Measurements from ENCODE around the gene VPS35L. TPM values are rescaled to one million over a fixed set of nuclear protein-coding genes. Genes with fewer than 3 reads are reported as not detected.

Gene VPS35L
- total and polyA plus RNA-seq, 2 of the 13 experiments (the other 11 are each of a cell fraction or from before 2014, with no cell fraction given) = 1.4 to 1.6 TPM

GRCh38 chr16:19523559-19524355, 31.7 kb upstream of the VPS35L start, which contains the start of gene CCP110 (continued):
- TF ChIP-seq ZNF263 (CRISPR knock-in tag; IDR thresholded peaks at IDR 0.05) = 0 out of 2 replicates have a peak, but pooled peaks have one; percentile 6
- peak; percentile 63 for TF ChIP-seq ISL2 (CRISPR knock-in tag; IDR thresholded peaks at IDR 0.05)
- TF ChIP-seq NFE2L1 (CRISPR knock-in tag; IDR thresholded peaks at IDR 0.05; ENCODE audit: borderline replicate concordance) = no peak
- peak; percentile 78 for TF ChIP-seq ZNF276 (CRISPR knock-in tag; IDR thresholded peaks at IDR 0.05; ENCODE audit: low read depth)
- TF ChIP-seq ZNF800 (CRISPR knock-in tag; IDR thresholded peaks at IDR 0.05) = 0 out of 2 replicates have a peak, but pooled peaks have one; percentile 8
- peak; percentile 49; the same call in 1 of the 2 replicates for TF ChIP-seq SNAI1 (CRISPR knock-in tag; IDR thresholded peaks at IDR 0.05; ENCODE audit: borderline replicate concordance)
- TF ChIP-seq ZBTB7B (CRISPR knock-in tag; IDR thresholded peaks at IDR 0.05) = no peak; the same call in 1 of the 2 replicates
- TF ChIP-seq, protein P1, sequence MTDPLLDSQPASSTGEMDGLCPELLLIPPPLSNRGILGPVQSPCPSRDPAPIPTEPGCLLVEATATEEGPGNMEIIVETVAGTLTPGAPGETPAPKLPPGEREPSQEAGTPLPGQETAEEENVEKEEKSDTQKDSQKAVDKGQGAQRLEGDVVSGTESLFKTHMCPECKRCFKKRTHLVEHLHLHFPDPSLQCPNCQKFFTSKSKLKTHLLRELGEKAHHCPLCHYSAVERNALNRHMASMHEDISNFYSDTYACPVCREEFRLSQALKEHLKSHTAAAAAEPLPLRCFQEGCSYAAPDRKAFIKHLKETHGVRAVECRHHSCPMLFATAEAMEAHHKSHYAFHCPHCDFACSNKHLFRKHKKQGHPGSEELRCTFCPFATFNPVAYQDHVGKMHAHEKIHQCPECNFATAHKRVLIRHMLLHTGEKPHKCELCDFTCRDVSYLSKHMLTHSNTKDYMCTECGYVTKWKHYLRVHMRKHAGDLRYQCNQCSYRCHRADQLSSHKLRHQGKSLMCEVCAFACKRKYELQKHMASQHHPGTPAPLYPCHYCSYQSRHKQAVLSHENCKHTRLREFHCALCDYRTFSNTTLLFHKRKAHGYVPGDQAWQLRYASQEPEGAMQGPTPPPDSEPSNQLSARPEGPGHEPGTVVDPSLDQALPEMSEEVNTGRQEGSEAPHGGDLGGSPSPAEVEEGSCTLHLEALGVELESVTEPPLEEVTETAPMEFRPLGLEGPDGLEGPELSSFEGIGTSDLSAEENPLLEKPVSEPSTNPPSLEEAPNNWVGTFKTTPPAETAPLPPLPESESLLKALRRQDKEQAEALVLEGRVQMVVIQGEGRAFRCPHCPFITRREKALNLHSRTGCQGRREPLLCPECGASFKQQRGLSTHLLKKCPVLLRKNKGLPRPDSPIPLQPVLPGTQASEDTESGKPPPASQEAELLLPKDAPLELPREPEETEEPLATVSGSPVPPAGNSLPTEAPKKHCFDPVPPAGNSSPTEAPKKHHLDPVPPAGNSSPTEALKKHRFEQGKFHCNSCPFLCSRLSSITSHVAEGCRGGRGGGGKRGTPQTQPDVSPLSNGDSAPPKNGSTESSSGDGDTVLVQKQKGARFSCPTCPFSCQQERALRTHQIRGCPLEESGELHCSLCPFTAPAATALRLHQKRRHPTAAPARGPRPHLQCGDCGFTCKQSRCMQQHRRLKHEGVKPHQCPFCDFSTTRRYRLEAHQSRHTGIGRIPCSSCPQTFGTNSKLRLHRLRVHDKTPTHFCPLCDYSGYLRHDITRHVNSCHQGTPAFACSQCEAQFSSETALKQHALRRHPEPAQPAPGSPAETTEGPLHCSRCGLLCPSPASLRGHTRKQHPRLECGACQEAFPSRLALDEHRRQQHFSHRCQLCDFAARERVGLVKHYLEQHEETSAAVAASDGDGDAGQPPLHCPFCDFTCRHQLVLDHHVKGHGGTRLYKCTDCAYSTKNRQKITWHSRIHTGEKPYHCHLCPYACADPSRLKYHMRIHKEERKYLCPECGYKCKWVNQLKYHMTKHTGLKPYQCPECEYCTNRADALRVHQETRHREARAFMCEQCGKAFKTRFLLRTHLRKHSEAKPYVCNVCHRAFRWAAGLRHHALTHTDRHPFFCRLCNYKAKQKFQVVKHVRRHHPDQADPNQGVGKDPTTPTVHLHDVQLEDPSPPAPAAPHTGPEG (CRISPR knock-in tag; IDR thresholded peaks at IDR 0.05) = no peak
- TF ChIP-seq ZNF724P (CRISPR knock-in tag; IDR thresholded peaks at IDR 0.05; ENCODE audit: borderline replicate concordance) = peak; percentile 49; the same call in 1 of the 2 replicates
- peak; percentile 67 for TF ChIP-seq PITX1 (CRISPR knock-in tag; IDR thresholded peaks at IDR 0.05)
- TF ChIP-seq NCOA1 (CRISPR knock-in tag; IDR thresholded peaks at IDR 0.05) = no peak
- TF ChIP-seq ZNF496 (CRISPR knock-in tag; IDR thresholded peaks at IDR 0.05; ENCODE audit: insufficient replicate concordance) = no peak
- peak; percentile 59 for TF ChIP-seq ZNF670 (CRISPR knock-in tag; IDR thresholded peaks at IDR 0.05; ENCODE audit: borderline replicate concordance)
- TF ChIP-seq NFE2L2 (IDR thresholded peaks at IDR 0.05; ENCODE audit: low read length) = no peak
- peak; percentile 21; the same call in 1 of the 2 replicates for TF ChIP-seq NFE2 (CRISPR knock-in tag; IDR thresholded peaks at IDR 0.05)
- TF ChIP-seq SMAD9 (CRISPR knock-in tag; IDR thresholded peaks at IDR 0.05) = no peak; the same call in 1 of the 2 replicates
- TF ChIP-seq, protein P2, sequence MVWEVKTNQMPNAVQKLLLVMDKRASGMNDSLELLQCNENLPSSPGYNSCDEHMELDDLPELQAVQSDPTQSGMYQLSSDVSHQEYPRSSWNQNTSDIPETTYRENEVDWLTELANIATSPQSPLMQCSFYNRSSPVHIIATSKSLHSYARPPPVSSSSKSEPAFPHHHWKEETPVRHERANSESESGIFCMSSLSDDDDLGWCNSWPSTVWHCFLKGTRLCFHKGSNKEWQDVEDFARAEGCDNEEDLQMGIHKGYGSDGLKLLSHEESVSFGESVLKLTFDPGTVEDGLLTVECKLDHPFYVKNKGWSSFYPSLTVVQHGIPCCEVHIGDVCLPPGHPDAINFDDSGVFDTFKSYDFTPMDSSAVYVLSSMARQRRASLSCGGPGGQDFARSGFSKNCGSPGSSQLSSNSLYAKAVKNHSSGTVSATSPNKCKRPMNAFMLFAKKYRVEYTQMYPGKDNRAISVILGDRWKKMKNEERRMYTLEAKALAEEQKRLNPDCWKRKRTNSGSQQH (CRISPR knock-in tag; IDR thresholded peaks at IDR 0.05; ENCODE audit: low read depth) = 0 out of 2 replicates have a peak, but pooled peaks have one; percentile 27
- TF ChIP-seq CBFB (CRISPR knock-in tag; IDR thresholded peaks at IDR 0.05) = peak; percentile 53; the same call in 1 of the 2 replicates

Data from HepG2 (cell line).